GM19395 (cell line): ENCODE results near the gene DEFB132.
A peak's percentile ranks its signal among the peaks of the same experiment; 100 is the strongest.
"Not testable (repeated sequence)": the region's sequence is repeated elsewhere in the genome, so short reads cannot be mapped to it uniquely, and the experiment has no call there.

ENCODE experiments used
- ATAC-seq: cut with Tn5 transposase; IDR thresholded peaks from one replicate; pipeline ENCODE4 v1.9.1; 2021; ENCODE audit warnings: mild to moderate bottlenecking, moderate library complexity; ENCODE audit not compliant: unreplicated experiment

Gene DEFB132, protein sequence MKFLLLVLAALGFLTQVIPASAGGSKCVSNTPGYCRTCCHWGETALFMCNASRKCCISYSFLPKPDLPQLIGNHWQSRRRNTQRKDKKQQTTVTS

DNA sequence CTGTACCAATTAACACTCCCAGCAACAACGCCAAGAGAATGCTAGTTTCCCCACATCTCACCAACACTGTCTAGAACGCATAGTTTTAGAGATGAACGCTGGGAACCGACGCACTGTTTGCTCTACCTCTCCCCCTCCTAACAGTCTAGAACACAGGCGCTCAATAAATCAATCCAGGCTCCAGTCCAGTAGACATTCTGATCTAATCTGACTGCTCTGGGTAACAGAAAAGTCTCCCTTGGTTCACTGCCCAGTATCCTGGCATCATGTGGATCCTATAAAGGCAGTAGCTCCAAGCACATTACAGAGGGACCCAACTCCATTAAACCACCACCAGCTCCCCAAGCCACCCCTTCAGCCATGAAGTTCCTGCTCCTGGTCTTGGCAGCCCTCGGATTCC, at the start of gene DEFB132:
TSS of gene DEFB132 (plus strand) at position 306 of the 400 bp plus-strand sequence. CDS start at position 361, 55 bp downstream.
- no peak for ATAC-seq

DNA sequence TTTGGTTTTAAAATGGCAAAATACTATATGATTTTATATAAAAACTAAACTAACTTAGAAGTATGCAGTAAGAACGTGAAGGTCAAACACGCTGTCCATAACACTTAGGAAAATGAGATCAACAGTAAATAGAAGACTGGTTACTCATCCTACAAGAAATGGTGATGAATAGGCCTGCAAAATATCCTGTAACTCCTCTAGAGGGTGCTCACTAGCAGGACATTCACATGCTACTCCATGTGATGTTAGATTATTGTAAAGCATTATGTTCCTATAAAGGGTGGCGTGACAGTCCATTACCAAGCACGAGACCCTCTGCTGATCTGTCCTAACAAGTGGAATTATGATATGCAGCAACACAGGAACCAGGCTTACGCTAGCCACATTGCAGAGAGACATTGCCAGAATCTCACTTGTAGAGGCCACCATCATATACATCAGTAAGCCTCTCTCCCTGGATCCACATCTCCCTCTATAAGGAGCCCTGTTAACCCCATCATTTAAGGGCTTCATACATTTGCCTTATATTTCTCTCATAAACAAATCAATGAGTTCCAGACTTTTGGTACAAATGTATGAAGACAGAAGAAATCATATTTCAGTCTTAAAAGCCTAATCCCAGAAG, 48.5 kb upstream of the DEFB132 start:
- no peak for ATAC-seq

DNA sequence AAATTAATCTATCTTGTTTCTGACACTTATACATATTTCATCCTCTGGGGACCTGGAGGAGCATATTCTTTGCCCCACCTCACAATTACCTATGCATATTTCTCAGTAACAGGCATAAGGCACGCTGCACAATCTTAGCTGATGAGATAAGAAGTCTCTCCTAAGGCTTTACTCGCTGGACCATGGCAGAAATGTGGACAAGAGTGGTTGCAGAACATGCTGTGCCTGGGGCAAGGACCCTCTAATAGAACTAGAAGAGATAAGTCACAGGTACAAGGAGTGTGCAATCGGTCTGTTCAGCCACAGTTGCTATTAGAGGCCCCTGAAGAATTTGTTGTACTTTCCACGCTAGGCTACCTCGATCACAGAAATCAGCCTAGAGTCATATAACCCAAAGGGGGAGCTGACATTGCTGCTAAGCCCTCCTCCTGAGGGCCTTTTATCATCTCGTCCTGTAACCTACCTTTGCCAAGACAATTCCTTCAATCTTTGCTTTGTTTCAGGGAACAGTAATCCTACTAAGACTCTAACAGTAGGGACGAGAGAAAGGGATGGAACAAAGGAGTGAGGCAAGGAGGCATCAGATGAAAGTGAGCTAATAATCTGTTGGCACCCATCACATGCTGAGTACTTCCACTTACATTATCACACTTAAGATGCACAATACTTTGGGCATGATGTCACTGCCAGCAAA, 46.6 kb upstream of the DEFB132 start:
- ATAC-seq, result no peak

DNA sequence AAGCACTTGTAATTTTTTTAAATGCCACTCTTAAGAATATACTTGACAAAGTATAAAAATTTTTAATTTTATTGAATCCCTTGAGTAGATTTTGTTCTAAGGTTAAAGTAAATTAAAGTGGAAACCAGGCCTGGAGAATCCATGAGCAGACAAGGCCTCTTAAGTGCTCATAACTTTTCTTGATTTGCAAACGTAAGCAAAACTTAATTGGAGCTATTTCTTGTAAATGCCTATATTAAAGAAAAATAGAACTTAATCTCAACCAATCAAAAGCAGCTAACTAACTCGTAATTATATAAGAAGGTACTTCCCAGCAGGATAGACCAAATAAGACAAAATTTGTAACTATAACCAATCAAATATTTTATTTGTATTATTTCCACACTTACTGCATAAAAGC, 43.1 kb upstream of the DEFB132 start:
- no peak for ATAC-seq

DNA sequence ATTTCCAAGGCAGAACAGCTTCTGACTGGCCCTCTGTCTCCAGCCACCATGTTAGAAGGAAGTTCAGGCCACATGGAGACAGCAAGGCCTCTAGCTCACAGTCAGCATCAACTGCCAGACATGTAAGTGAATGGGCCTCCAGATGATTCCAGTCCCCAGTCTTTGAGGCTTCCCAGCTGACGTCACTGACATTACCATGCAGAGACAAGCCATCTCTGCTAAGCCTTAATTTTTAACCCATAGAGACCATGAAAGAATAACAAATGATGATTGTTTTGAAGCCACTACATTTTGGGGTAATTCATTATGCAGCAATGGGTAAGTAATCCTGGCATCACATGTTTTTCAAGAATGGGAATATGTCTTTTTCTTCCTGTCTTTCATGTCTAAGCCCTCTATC, 41.7 kb upstream of the DEFB132 start:
- ATAC-seq, result no peak

DNA sequence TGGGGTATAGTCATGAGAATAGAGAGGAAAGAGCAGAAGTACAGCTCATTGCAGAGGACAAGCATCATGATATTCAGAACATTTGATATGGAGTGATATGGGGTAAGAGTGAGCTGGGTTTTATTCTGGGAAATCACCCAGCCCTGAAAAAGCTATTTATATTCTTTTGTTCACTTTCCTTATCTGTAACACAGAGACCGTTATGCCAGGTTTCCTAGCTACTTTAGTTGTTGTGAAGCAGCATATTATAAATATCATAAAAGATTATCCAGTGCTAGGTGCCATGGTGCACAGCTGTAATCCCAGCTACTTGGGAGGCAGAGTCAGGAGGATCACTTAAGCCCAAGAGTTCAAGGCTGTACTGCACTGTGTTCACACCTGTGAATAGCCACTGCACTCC, 40.3 kb upstream of the DEFB132 start:
- ATAC-seq, result no peak

DNA sequence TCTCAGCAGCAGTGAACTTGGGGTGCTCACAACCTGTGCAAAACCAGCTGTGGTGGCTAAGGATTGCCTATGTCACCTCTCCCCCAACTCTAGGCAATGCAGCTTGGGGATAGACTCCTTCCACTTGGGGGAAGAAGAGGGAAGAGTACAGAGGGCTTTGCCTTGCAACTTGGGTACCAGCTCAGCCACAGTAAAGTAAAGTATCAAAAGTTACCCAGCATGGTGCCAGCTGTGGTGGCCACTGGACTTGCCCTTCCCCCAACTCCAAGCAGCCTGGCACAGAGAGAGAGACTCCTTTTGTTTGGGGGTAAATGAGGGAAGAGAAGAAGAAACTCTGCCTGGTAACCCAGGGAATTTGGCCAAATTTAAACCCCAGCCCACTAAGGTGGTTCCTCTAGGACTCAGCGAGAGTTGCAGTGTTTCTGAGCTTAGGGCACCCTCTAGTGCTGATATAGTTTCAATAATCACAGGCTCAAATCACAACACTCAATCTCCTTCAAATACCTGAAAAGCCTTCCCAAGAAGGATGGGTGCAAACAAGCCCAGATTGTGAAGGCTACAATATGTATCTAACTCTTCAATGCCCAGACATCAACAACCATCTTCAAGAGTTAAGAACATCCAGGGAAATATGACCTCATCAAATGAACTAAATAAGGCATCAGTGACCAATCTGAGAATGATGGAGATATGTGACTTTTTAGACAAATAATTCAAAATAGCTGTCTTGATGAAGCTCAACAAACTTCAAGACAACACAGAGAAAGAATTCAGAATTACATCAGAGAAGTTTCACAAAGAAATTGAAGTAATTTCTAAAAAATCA, 38.0 kb upstream of the DEFB132 start:
- no peak for ATAC-seq

DNA sequence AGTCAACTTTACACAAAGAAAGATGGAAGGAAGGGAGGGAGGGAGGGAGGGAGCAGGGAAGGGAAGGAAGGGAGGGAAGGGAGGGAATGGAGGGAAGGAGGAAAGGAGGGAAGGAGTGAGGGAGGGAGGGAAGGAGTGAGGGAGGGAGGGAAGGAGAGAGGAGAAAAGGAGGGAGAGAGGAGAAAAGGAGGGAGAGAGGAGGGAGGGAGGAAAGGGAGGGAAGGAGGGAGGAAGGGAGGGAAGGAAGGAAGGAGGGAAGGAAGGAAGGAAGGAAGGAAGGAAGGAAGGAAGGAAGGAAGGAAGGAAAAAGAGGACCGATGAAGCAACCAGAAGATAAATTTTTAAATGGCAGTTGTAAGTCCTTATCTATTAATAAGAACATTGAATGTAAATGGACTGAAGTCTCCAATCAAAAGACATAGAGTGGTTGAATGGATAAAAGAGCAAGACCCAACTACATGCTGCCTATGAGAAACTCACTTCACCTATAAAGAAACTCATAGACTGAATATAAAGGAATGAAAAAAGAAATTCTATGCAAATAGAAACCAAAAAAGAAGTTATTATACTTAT, 36.2 kb upstream of the DEFB132 start:
- ATAC-seq, result no peak

DNA sequence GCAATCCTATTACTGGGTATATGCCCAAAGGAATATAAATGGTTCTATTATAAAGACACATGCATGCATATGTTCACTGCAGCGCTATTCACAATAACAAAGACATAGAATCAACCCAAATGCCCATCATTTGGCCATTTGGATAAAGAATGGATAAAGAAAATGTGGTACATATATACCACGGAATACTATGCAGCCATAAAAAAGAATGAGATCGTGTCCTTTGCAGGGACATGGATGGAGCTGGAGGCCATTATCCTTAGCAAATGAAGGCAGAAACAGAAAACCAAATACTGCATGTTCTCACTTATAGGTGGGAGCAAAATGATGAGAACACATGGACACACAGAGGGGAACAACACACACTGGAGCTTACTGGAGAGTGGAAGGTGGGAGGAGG, 31.6 kb upstream of the DEFB132 start:
- not testable (repeated sequence) for ATAC-seq

DNA sequence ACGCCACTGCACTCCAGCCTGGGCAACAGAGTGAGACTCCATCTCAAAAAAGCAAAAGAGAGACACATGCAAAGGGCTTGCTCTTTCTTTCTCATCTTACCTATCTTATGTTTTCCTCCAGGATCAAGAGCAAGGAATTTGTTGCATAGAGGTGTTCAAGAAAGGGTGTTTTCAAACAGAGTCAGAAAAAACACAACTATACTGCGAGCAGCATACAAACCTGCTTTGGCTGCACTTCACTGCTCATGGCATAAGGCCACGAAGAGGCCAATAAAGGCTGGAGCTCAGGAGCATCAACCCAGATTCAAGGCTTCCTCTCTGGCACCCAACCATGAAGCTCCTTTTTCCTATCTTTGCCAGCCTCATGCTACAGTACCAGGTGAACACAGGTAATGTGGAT, 30.6 kb upstream of the DEFB132 start, which contains the start of gene DEFB129:
TSS of gene DEFB129 (plus strand) at position 301 of the 400 bp plus-strand sequence. CDS start at position 332, 31 bp downstream.
- ATAC-seq, result no peak

DNA sequence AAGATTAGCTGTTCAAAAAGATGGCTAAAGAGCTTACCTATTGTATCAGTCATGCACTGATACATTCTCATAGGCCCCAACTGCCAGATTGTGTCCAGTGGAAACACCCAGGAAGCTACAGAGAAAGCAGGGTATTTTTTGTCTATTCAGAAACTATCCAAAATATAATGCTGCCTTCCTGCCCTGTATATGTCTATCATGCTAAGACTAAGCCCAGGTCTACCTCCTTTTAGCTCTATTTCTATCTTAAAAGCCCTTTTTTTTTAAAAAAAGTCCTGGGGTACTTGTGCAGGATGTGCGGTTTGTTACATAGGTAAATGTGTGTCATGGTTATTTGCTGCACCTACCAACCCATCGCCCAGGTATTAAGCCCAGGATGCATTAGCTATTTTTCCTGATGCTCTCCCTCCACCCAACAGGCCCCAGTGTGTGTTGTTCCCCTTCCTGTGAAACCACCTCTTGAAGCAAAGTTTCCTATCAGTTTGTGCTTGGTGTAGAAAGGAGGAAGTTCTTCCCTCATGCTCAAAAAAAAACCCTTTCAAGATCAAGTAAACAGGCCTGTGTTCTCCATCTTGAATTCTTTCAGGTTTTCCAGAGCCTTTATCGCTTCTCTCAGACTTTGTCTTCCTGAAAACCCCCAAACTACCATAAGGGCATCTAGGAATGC, 30.0 kb upstream of the DEFB132 start:
- ATAC-seq, result no peak

DNA sequence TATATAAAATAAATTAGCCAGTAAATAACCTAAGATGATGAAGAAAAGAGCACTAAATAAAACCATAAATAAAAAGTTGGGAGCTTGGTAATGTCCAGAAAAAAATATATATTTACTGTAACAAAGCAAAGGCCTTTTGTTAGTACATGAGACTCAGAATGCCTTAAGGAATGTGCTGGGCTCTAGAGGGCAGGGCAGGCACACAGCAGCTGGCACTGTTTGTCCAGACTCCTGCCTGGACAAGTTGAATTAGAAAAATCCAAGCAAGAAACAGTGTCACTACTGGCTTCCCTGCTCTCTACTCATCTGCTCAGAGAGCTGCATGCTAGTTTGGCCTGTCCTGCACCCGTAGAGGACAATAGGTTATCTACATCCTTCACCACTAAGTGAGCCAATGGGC, 21.6 kb upstream of the DEFB132 start:
- no peak for ATAC-seq

DNA sequence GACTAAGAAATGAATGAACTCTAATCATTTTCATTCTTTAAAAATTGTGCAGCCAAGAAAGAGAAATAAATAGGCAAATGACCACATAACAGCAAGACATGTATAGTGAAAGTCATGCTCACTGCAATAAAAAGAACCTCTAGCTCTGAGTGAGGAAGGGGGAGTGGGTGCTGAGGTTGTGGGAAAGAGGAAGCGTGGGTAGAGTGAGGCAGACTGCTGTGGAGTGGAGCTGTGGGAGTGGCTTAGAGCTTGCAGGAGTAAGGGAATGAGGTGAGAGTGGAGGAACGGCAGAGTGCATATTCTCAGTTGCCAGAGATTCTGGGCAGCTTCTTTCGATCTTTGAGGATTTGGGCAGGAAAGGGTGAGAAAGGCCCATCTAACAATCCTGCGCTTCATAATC, 20.0 kb upstream of the DEFB132 start:
- peak; percentile 72 for ATAC-seq

DNA sequence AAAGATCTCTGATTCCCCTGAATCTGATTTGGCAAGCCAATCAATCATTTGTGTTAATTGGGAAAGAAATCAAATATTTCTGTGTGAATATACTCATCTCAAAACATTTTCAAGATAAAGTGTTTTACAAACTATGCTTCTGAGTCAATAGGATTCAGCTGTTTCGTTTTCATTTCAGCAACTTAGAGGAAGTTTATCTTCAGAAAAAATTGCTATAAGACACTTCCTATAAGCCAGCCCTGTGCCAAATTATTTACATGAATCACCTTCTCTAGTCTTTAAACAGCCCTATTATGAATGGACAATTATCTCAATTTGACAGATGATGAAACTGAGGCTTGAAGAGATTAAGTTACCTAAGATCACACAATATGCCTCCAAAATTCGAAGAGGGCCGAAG, 19.6 kb upstream of the DEFB132 start:
- ATAC-seq, result peak; percentile 73

DNA sequence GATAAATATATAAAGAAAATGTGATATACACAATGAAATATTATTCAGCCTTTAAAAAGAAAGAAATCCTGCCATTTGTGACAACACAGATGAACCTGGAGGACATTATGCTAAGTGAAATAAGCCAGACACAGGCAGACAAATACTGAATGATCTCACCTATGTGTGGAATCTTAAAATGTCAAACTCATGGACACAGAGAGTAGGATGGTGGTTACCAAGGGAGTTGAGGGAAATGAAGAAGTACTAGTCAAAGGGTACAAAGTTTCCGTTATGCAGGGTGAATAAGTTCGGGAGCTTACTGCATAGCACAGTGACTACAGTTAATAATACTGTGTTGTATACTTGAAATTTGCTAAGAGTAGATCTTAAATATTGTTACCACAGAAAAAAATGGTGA, 14.6 kb upstream of the DEFB132 start:
- no peak for ATAC-seq

DNA sequence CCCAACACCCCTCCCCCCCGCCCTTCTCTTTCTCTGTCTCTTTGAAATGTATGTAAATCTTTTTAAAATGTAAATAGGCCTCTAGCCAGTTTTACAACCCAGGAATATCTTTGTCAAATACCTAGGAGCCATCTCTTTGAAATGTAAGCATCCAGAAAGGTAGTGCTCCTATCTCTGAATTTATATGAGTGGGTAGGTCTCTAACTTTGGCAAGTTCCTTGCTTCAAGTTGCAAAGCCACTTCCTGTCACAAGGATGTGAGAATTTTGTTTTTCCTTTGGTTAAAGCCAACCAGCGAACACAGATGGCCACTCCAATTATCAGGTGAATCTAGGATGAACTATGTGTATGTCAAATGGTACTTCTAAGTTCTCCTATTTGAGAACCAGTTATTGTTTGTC, 6.2 kb upstream of the DEFB132 start:
- no peak for ATAC-seq

DNA sequence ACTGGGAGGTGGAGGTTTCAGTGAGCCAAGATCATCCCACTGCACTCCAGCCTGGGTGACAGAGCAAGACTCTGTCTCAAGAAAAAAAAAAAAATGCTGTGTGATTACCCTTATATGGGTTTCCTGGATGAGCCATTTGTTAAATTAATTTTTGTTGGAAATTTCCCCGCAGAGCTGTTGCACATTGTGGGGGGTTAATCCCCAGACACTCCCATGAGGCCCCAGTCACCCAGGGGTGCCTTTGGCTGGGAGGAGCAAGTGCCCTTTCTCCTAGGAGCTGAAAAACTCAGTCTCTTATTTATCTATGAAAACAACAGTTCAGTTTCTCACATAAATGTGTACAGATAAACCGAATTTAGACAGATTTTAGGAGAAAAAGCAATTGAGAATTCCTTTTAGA, 4.7 kb upstream of the DEFB132 start:
- ATAC-seq, result no peak

DNA sequence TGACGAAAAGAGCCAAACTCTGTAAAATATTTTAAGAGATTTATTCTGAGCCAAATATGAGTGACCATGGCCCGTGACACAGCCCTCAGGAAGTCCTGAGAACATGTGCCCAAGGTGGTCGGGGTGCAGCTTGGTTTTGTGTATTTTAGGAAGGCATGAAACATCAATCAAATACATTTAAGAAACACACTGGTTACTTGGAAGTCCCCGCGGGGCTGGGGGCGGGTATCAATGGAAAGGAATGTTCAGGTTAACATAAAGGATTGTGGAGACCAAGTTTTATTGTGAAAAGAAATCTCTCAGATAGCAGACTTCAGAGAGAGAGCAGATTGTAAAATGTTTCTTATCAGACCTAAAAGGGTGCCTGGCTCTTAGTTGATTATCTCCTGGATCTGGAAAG, 4.1 kb upstream of the DEFB132 start:
- ATAC-seq, result not testable (repeated sequence)

DNA sequence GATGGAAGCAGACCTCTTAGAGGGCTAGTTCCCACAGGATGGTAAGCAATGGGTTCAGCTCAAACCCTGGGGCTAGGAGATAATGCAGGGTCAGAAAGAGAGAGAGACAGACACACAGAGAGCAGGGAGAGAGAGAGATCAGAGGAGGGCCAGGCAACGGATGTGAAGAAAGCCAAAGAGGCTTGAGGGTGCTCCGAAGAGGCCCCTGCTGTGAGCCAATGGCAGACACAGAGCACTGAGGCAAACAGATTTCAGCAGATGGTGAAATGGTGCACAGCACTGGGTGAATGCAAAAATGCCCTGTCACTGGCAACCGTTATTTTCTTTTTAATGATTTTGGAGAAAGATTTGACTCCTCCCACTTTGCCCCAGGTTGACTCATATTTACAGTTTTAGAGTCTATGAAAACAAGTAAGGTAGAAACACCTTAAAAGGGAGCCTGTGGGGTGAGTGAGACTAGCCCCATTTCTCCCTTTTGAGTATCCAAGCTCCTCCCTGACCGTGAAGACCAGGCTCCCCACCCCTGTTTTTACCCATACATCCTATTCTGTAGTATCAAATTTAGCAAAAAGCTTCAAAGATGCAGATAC, 840 bp downstream of the DEFB132 start:
- ATAC-seq, result no peak

DNA sequence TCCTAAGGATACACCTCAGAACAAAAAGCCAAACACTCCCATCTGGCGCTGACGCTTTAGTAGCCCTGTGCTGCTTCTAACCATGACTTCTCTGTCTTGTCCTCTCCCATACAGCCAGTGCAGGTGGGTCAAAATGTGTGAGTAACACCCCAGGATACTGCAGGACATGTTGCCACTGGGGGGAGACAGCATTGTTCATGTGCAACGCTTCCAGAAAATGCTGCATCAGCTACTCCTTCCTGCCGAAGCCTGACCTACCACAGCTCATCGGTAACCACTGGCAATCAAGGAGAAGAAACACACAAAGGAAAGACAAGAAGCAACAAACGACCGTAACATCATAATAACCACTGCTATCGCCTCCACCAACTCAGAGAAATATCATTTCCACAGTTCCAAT, 1.4 kb downstream of the DEFB132 start:
- ATAC-seq, result no peak
